Measurements from ENCODE around the gene CXorf51B.
"Not testable (repeated sequence)": the region's sequence is repeated elsewhere in the genome, so short reads cannot be mapped to it uniquely, and the experiment has no call there.

The CXorf51B gene

DNA sequence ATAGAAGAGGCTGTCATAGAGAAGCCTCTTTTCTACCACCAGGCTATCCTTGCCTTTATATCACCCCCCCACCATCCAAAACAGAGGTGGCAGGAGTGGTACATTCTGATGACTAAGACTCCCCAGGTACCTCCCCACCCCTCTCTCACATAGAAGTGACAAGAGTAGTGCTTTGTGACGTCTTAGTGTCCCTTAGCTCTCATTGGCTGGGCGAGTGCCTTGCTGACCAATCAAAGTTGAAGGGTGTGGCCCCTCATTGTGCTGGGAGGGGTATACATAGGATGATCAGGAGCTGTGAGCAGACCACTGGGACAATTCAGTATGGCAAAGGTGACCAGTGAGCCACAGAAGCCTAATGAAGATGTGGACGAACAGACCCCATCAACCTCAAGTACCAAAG is at the start of gene CXorf51B:
Gene CXorf51B, plus strand, starts transcription at position 301 of the 400 bp plus-strand sequence. Its CDS starts 21 bp downstream, at position 322.
- not testable (repeated sequence) for DNase-seq

DNA sequence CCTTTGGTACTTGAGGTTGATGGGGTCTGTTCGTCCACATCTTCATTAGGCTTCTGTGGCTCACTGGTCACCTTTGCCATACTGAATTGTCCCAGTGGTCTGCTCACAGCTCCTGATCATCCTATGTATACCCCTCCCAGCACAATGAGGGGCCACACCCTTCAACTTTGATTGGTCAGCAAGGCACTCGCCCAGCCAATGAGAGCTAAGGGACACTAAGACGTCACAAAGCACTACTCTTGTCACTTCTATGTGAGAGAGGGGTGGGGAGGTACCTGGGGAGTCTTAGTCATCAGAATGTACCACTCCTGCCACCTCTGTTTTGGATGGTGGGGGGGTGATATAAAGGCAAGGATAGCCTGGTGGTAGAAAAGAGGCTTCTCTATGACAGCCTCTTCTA is 5.1 kb downstream of the CXorf51B start, which contains the start of gene CXorf51A:
Gene CXorf51A, minus strand, starts transcription at position 101 of the 400 bp plus-strand sequence. Its CDS starts 21 bp downstream, at position 80.
- not testable (repeated sequence) for DNase-seq

DNA sequence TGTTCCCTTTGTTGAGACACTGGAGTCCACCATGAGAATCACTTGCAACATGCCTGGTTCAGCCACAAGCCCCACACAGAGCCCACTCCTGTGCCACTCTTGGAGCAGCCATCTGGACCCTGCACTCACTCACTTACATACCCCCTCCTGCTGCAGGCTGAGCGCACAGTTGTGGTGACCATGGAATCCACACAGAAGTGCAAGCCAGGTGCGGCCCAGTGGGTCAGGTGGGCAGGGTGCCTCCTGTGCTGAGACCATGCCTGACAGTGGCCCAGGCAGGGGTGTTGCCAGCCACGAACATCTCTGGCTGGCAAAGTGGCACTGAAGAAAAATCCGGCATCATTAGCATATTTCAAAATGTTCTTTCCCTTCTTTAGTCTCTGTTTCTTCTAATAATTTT is 22.4 kb downstream of the CXorf51B start:
- no peak for DNase-seq

DNA sequence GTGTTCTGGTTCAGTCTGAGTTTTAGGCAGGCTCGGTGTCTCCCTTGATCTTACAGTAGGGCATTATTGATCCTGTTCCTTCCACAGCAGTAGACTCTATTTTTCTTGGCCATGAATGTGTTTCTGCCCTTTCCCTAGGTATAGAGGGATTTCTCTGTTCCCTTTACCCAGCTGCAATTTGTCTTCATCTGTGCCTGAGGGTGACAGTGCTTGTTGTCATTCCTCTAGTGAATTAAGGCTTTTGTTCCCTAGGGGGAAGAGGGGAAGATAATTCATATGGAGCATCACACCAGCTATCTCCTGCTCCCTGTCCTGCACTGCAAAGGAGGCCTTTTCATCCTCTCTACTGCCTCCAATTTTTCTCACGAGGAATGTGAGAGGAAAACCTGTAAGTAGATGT is 44.7 kb downstream of the CXorf51B start:
- DNase-seq = no peak

Measured in MV-4-11 (cell line).